ENCODE data around the gene LDB3.

Gene LDB3

GRCh38 chr10:86711513-86712316, 43.4 kb downstream of the LDB3 start:
- peaks cover 8 to 12% of the 10 kb centered on the region in 2 donors for H3K4me1 ChIP-seq (ENCODE audit: control insufficient read depth in 2 of 2, insufficient read depth in 2 of 2, low read length in 2 of 2)
- H3K9me3 ChIP-seq (ENCODE audit: control insufficient read depth in 2 of 2, low read length in 2 of 2) = no peaks in the 10 kb centered on the region
- no peaks in the 10 kb centered on the region for H3K27me3 ChIP-seq (ENCODE audit: control insufficient read depth in 2 of 2, insufficient read depth in 2 of 2, low read length in 2 of 2)
- no peaks in the 10 kb centered on the region for H3K36me3 ChIP-seq (ENCODE audit: control insufficient read depth in 2 of 2, insufficient read depth in 2 of 2, low read length in 2 of 2)
- H3K27ac ChIP-seq (ENCODE audit: low read depth in 2 of 2, low read length in 2 of 2) = peak overlapping the region; percentile 82 to 86
- peak overlapping the region; percentile 77 to 88 for H3K9ac ChIP-seq (ENCODE audit: low read depth in 1 of 2, low read length in 2 of 2)
- peak overlapping the region; percentile 70 to 74 for H3K4me3 ChIP-seq (ENCODE audit: low read length in 2 of 2)

GRCh38 chr10:86712317-86712707, 44.0 kb downstream of the LDB3 start:
- Histone ChIP-seq H3K27me3 (ENCODE audit: control insufficient read depth in 2 of 2, insufficient read depth in 2 of 2, low read length in 2 of 2) (no peaks in the 10 kb centered on the region), H3K9me3 (ENCODE audit: control insufficient read depth in 2 of 2, low read length in 2 of 2) (no peaks in the 10 kb centered on the region), H3K36me3 (ENCODE audit: control insufficient read depth in 2 of 2, insufficient read depth in 2 of 2, low read length in 2 of 2) (no peaks in the 10 kb centered on the region), H3K9ac (ENCODE audit: low read depth in 1 of 2, low read length in 2 of 2) (peak overlapping the region; percentile 77 to 88), H3K4me1 (ENCODE audit: control insufficient read depth in 2 of 2, insufficient read depth in 2 of 2, low read length in 2 of 2) (peaks cover 8 to 12% of the 10 kb centered on the region in 2 donors), H3K27ac (ENCODE audit: low read depth in 2 of 2, low read length in 2 of 2) (peak overlapping the region; percentile 82 to 86), H3K4me3 (ENCODE audit: low read length in 2 of 2) (peak overlapping the region; percentile 70 to 74)

GRCh38 chr10:86715156-86715795, 47.0 kb downstream of the LDB3 start:
- H3K9me3 ChIP-seq (ENCODE audit: control insufficient read depth in 2 of 2, low read length in 2 of 2) = no peaks in the 10 kb centered on the region
- H3K36me3 ChIP-seq (ENCODE audit: control insufficient read depth in 2 of 2, insufficient read depth in 2 of 2, low read length in 2 of 2) = no peaks in the 10 kb centered on the region
- H3K9ac ChIP-seq (ENCODE audit: low read depth in 1 of 2, low read length in 2 of 2) = no peak overlapping the region

GRCh38 chr10:86715836-86716235, 47.5 kb downstream of the LDB3 start:
- no peaks in the 10 kb centered on the region for H3K36me3 ChIP-seq (ENCODE audit: control insufficient read depth in 2 of 2, insufficient read depth in 2 of 2, low read length in 2 of 2)
- H3K4me1 ChIP-seq (ENCODE audit: control insufficient read depth in 2 of 2, insufficient read depth in 2 of 2, low read length in 2 of 2) = peaks cover 5 to 8% of the 10 kb centered on the region in 2 donors
- H3K27me3 ChIP-seq (ENCODE audit: control insufficient read depth in 2 of 2, insufficient read depth in 2 of 2, low read length in 2 of 2) = no peaks in the 10 kb centered on the region
- no peaks in the 10 kb centered on the region for H3K9me3 ChIP-seq (ENCODE audit: control insufficient read depth in 2 of 2, low read length in 2 of 2)
- H3K9ac ChIP-seq (ENCODE audit: low read depth in 1 of 2, low read length in 2 of 2) = no peak overlapping the region
- no peak overlapping the region for H3K4me3 ChIP-seq (ENCODE audit: low read length in 2 of 2)
- no peak overlapping the region for H3K27ac ChIP-seq (ENCODE audit: low read depth in 2 of 2, low read length in 2 of 2)

More at GRCh38 chr10:86715156-86715795, 47.0 kb downstream of the LDB3 start:
- H3K4me3 ChIP-seq (ENCODE audit: low read length in 2 of 2) = no peak overlapping the region
- H3K27me3 ChIP-seq (ENCODE audit: control insufficient read depth in 2 of 2, insufficient read depth in 2 of 2, low read length in 2 of 2) = no peaks in the 10 kb centered on the region
- no peak overlapping the region for H3K27ac ChIP-seq (ENCODE audit: low read depth in 2 of 2, low read length in 2 of 2)
- H3K4me1 ChIP-seq (ENCODE audit: control insufficient read depth in 2 of 2, insufficient read depth in 2 of 2, low read length in 2 of 2) = peaks cover 8 to 12% of the 10 kb centered on the region in 2 donors

- no peak overlapping the region for H3K27ac ChIP-seq (ENCODE audit: low read depth in 2 of 2, low read length in 2 of 2)
Measured at GRCh38 chr10:86716466-86716865, 48.2 kb downstream of the LDB3 start.

GRCh38 chr10:86718556-86718955, 50.2 kb downstream of the LDB3 start:
- H3K9me3 ChIP-seq (ENCODE audit: control insufficient read depth in 2 of 2, low read length in 2 of 2) = no peaks in the 10 kb centered on the region
- H3K9ac ChIP-seq (ENCODE audit: low read depth in 1 of 2, low read length in 2 of 2) = no peak overlapping the region
- no peaks in the 10 kb centered on the region for H3K36me3 ChIP-seq (ENCODE audit: control insufficient read depth in 2 of 2, insufficient read depth in 2 of 2, low read length in 2 of 2)
- no peaks in the 10 kb centered on the region for H3K4me1 ChIP-seq (ENCODE audit: control insufficient read depth in 2 of 2, insufficient read depth in 2 of 2, low read length in 2 of 2)
- H3K4me3 ChIP-seq (ENCODE audit: low read length in 2 of 2) = no peak overlapping the region
- no peak overlapping the region for H3K27ac ChIP-seq (ENCODE audit: low read depth in 2 of 2, low read length in 2 of 2)
- H3K27me3 ChIP-seq (ENCODE audit: control insufficient read depth in 2 of 2, insufficient read depth in 2 of 2, low read length in 2 of 2) = no peaks in the 10 kb centered on the region

More at GRCh38 chr10:86716466-86716865, 48.2 kb downstream of the LDB3 start:
- Histone ChIP-seq H3K4me1 (ENCODE audit: control insufficient read depth in 2 of 2, insufficient read depth in 2 of 2, low read length in 2 of 2) (peaks cover 4 to 6% of the 10 kb centered on the region in 2 donors), H3K4me3 (ENCODE audit: low read length in 2 of 2) (no peak overlapping the region), H3K9ac (ENCODE audit: low read depth in 1 of 2, low read length in 2 of 2) (no peak overlapping the region), H3K9me3 (ENCODE audit: control insufficient read depth in 2 of 2, low read length in 2 of 2) (no peaks in the 10 kb centered on the region), H3K27me3 (ENCODE audit: control insufficient read depth in 2 of 2, insufficient read depth in 2 of 2, low read length in 2 of 2) (no peaks in the 10 kb centered on the region), H3K36me3 (ENCODE audit: control insufficient read depth in 2 of 2, insufficient read depth in 2 of 2, low read length in 2 of 2) (no peaks in the 10 kb centered on the region)

- no peaks in the 10 kb centered on the region for H3K36me3 ChIP-seq (ENCODE audit: control insufficient read depth in 2 of 2, insufficient read depth in 2 of 2, low read length in 2 of 2)
- no peak overlapping the region for H3K4me3 ChIP-seq (ENCODE audit: low read length in 2 of 2)
- no peaks in the 10 kb centered on the region for H3K27me3 ChIP-seq (ENCODE audit: control insufficient read depth in 2 of 2, insufficient read depth in 2 of 2, low read length in 2 of 2)
- H3K27ac ChIP-seq (ENCODE audit: low read depth in 2 of 2, low read length in 2 of 2) = no peak overlapping the region
- H3K4me1 ChIP-seq (ENCODE audit: control insufficient read depth in 2 of 2, insufficient read depth in 2 of 2, low read length in 2 of 2) = no peaks in the 10 kb centered on the region
- H3K9me3 ChIP-seq (ENCODE audit: control insufficient read depth in 2 of 2, low read length in 2 of 2) = no peaks in the 10 kb centered on the region
- H3K9ac ChIP-seq (ENCODE audit: low read depth in 1 of 2, low read length in 2 of 2) = no peak overlapping the region
Measured at GRCh38 chr10:86721232-86721631, 52.9 kb downstream of the LDB3 start.

- no peaks in the 10 kb centered on the region for H3K27me3 ChIP-seq (ENCODE audit: control insufficient read depth in 2 of 2, insufficient read depth in 2 of 2, low read length in 2 of 2)
- H3K9me3 ChIP-seq (ENCODE audit: control insufficient read depth in 2 of 2, low read length in 2 of 2) = no peaks in the 10 kb centered on the region
- no peak overlapping the region for H3K27ac ChIP-seq (ENCODE audit: low read depth in 2 of 2, low read length in 2 of 2)
- no peak overlapping the region for H3K9ac ChIP-seq (ENCODE audit: low read depth in 1 of 2, low read length in 2 of 2)
- no peaks in the 10 kb centered on the region for H3K4me1 ChIP-seq (ENCODE audit: control insufficient read depth in 2 of 2, insufficient read depth in 2 of 2, low read length in 2 of 2)
- no peaks in the 10 kb centered on the region for H3K36me3 ChIP-seq (ENCODE audit: control insufficient read depth in 2 of 2, insufficient read depth in 2 of 2, low read length in 2 of 2)
- no peak overlapping the region for H3K4me3 ChIP-seq (ENCODE audit: low read length in 2 of 2)
Measured at GRCh38 chr10:86723009-86723408, 54.7 kb downstream of the LDB3 start.

GRCh38 chr10:86724445-86724844, 56.1 kb downstream of the LDB3 start:
- no peak overlapping the region for H3K27ac ChIP-seq (ENCODE audit: low read depth in 2 of 2, low read length in 2 of 2)
- H3K4me3 ChIP-seq (ENCODE audit: low read length in 2 of 2) = no peak overlapping the region
- no peaks in the 10 kb centered on the region for H3K36me3 ChIP-seq (ENCODE audit: control insufficient read depth in 2 of 2, insufficient read depth in 2 of 2, low read length in 2 of 2)
- no peaks in the 10 kb centered on the region for H3K4me1 ChIP-seq (ENCODE audit: control insufficient read depth in 2 of 2, insufficient read depth in 2 of 2, low read length in 2 of 2)
- no peak overlapping the region for H3K9ac ChIP-seq (ENCODE audit: low read depth in 1 of 2, low read length in 2 of 2)
- H3K27me3 ChIP-seq (ENCODE audit: control insufficient read depth in 2 of 2, insufficient read depth in 2 of 2, low read length in 2 of 2) = no peaks in the 10 kb centered on the region
- H3K9me3 ChIP-seq (ENCODE audit: control insufficient read depth in 2 of 2, low read length in 2 of 2) = no peaks in the 10 kb centered on the region

- Histone ChIP-seq H3K9ac (ENCODE audit: low read depth in 1 of 2, low read length in 2 of 2) (no peak overlapping the region), H3K27me3 (ENCODE audit: control insufficient read depth in 2 of 2, insufficient read depth in 2 of 2, low read length in 2 of 2) (no peaks in the 10 kb centered on the region), H3K27ac (ENCODE audit: low read depth in 2 of 2, low read length in 2 of 2) (no peak overlapping the region), H3K9me3 (ENCODE audit: control insufficient read depth in 2 of 2, low read length in 2 of 2) (no peaks in the 10 kb centered on the region), H3K4me3 (ENCODE audit: low read length in 2 of 2) (no peak overlapping the region), H3K4me1 (ENCODE audit: control insufficient read depth in 2 of 2, insufficient read depth in 2 of 2, low read length in 2 of 2) (peaks cover 0 to 2% of the 10 kb centered on the region in 2 donors), H3K36me3 (ENCODE audit: control insufficient read depth in 2 of 2, insufficient read depth in 2 of 2, low read length in 2 of 2) (no peaks in the 10 kb centered on the region)
Measured at GRCh38 chr10:86725980-86726676, 57.8 kb downstream of the LDB3 start.
